Measurements from ENCODE around the gene TFIP11.

Gene TFIP11

DNA sequence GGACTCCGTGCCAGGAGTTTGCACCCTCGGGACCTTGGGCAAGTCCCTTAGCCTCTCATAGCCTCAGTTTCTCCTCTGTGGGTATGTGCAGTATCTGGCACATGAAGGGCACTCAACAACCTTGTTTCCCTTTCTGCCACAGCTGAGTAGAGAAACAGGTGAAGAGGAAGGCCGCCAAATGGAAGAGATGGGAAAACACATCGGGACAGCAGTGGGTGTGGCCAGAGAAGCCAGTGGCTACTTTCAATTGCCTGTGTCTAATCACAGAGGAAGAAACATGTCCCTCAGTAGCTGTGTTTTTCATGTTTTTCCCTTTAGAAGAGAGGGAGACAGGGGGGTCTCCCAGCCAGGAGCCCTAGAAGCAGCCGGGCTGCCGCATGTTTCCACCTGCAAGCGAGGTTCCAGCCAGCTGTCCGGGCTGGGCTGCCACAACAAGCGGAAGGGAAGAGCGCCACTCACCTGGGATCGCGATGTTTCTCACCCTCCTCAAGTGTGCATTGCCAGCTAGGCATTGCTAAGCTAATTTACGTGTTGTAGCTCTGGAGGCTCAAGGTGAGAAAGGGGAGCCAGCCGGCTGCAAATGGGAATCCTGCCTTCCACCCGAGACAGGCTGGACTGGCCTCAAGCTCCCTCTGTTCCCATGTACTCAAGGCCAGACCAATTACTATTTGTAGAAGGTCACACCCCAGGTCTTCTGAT lies 66.5 kb downstream of the TFIP11 start:
- no peak for TF ChIP-seq CTCF (conservative IDR thresholded peaks at IDR 0.05; ENCODE audit: low read depth, low read length)
- DNase-seq (ENCODE audit: low read depth) = no peak
- no peak overlapping the region for H3K4me3 ChIP-seq (ENCODE audit: low read length)

DNA sequence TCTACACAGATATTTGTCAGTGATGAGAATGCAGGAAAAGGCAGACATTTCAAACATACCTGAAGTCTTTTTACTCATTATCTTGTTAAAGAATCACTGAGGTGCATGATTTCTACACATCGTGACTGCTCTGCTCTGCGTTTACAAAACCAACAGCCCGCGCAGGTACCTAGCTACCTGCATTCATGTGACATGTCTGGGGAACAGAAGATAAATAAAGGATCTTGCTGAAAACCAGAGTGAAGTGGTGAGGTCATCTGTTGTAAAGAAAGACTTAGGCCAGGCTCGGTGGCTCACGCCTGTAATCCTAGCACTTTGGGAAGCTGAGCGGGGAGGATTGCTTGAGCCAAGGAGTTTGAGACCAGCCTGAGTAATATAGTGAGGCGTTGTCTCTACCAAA lies 67.5 kb downstream of the TFIP11 start:
- no peak for TF ChIP-seq CTCF (conservative IDR thresholded peaks at IDR 0.05; ENCODE audit: low read depth, low read length)
- DNase-seq (ENCODE audit: low read depth) = no peak
- no peak overlapping the region for H3K4me3 ChIP-seq (ENCODE audit: low read length)

GRCh38 chr22:26443901-26444690 lies 68.2 kb downstream of the TFIP11 start:
- TF ChIP-seq CTCF (conservative IDR thresholded peaks at IDR 0.05; ENCODE audit: low read depth, low read length) = no peak
- no peak for DNase-seq (ENCODE audit: low read depth)
- H3K4me3 ChIP-seq (ENCODE audit: low read length) = no peak overlapping the region

- H3K4me3 ChIP-seq (ENCODE audit: low read length) = no peak overlapping the region
- no peak for DNase-seq (ENCODE audit: low read depth)
- no peak for TF ChIP-seq CTCF (conservative IDR thresholded peaks at IDR 0.05; ENCODE audit: low read depth, low read length)
Measured at GRCh38 chr22:26442086-26442756, 70.1 kb downstream of the TFIP11 start.

Data from retinal pigment epithelial cell (primary cell).